NCI-H187 (cell line): ENCODE results near the gene KDM3B.

Source experiments
- DNase-seq, 2 experiments: peaks; one replicate each; lab custom pipeline; 2025; lab: John Stamatoyannopoulos, UW

The KDM3B gene

GRCh38 chr5:138450971-138451370 lies 98.5 kb downstream of the KDM3B start:
- no peak for DNase-seq

GRCh38 chr5:138452720-138453119 lies 100.2 kb downstream of the KDM3B start:
- no peak for DNase-seq

- DNase-seq, result no peak
These were observed 101.1 kb downstream of the KDM3B start for GRCh38 chr5:138453590-138453989.

- no peak for DNase-seq
These were observed 101.6 kb downstream of the KDM3B start for GRCh38 chr5:138454121-138454520.

- DNase-seq, result no peak
These were observed 102.9 kb downstream of the KDM3B start for GRCh38 chr5:138455232-138455930.

GRCh38 chr5:138457531-138458275 lies 105.2 kb downstream of the KDM3B start:
- no peak for DNase-seq

DNA sequence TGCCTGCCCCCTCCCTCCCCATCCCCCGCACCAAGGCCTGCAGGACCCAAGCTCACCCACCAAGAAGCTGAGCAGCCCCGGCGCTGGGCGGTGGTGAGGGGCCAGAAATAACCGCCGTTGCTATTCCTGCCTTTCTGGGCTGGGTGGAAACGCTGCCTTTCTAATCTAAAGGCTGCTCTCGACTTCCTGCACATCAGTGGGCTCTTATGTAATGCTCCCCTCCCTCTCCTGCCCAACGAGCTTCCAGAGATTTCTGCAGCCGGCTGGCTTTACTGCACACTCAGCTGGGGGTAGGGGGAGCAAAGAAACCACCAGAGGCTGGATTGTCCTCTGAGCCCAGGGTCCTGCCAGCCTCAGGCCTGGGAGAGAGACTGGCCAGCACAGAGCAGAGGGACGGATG lies 105.9 kb downstream of the KDM3B start:
- DNase-seq, result no peak

DNA sequence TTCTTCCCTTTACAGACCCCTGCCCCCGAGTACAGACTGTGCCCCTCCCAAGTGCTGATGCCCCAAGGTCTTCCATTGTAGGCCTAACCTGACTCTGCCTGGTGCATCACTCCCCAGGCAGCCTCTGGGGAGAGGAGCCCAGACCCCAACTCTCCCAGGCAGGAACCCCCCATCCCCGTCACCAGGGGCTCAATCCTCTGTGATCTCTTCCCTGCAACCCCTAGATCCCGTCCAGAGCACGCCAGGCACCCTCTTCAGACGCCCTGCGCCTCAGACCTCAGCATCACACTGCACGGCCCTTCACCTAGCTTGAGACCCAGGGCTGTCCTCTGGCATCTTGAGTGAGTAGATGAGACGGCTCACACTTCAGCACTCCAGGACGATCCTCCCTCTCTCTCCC lies 106.4 kb downstream of the KDM3B start:
- DNase-seq, result no peak

- DNase-seq, result no peak
These were observed 106.9 kb downstream of the KDM3B start for GRCh38 chr5:138459311-138459933.

DNA sequence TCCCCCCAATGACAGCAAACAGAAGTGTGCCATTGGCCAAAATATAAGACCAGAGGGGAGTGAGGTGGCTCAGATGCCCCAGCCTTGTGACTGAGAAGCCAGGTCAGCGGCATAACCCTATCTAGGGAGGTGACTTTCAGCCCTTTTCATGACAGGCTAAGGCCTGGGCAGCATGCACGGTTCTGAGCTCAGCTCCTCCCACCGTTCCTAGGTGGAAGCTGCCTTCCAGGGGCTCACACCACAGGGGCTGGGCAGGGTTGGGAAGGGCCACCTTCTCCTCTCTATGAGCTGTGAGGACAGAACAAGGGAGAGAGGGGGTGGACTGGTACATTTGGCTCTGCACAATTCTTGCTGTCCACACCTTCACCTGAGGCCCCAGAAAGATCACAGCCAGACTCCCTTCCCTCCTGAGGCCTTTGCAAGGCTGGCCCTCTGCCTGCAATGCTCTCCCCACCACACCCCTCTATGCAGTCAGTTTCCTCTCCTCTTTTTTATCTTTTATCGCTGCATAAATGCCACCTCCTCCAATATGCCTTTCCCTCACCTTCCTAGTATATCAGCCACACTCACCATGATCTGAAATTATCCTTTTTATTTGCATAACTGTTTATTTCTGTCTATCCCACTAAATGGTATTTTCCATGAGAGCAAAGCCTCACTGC lies 107.7 kb downstream of the KDM3B start:
- DNase-seq, result no peak

- no peak for DNase-seq
These were observed 109.0 kb downstream of the KDM3B start for GRCh38 chr5:138461343-138462125.

DNA sequence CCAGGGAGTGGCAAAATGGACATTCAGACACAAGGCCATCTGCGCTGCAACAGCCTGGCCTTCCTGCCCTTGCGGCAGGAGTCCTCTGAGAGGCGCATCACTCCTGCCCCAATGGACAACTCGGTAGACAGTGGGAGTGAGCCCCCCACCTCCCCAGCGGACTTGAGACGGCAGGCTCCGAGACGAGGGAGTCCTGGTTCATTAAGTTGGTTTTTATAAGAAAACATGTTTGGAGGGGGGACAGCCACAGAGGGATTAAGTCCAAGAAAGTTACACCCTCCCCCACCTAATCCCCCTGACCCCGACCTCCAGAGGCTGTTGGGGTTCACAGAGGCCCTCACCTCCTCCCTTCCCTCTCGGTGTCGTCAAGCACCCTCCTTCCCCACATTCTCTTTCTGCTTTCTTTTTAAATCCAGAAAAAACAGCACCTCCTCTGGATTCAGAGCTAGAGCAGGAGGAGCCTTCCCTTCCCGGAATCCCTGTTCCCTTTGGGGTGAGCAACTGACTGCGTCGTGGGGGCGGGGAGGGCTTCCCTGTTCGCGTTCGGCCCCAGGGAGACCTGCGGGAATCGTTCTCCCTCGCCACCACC lies 111.0 kb downstream of the KDM3B start:
- no peak for DNase-seq

DNA sequence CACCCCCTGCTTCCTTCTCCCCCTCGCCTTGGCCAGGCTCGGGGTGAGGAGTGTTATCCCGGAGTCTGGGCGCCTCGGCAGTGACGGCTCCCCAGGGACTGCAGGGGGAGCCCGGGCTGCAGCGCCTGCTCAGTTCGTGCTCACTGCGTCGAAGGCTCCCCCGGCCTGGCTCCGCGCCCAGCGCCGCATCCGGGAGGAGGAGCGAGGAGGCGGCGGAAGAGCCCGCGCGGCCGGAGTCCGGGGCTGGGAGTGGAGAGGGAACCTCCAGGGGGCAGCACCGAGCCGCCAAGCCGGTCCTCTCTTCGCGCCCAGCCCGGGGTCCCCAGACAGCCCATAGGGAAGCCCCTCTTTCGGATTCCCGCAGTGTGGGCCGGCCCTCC lies 111.5 kb downstream of the KDM3B start:
- peak; percentile 76 to 86 for DNase-seq

DNA sequence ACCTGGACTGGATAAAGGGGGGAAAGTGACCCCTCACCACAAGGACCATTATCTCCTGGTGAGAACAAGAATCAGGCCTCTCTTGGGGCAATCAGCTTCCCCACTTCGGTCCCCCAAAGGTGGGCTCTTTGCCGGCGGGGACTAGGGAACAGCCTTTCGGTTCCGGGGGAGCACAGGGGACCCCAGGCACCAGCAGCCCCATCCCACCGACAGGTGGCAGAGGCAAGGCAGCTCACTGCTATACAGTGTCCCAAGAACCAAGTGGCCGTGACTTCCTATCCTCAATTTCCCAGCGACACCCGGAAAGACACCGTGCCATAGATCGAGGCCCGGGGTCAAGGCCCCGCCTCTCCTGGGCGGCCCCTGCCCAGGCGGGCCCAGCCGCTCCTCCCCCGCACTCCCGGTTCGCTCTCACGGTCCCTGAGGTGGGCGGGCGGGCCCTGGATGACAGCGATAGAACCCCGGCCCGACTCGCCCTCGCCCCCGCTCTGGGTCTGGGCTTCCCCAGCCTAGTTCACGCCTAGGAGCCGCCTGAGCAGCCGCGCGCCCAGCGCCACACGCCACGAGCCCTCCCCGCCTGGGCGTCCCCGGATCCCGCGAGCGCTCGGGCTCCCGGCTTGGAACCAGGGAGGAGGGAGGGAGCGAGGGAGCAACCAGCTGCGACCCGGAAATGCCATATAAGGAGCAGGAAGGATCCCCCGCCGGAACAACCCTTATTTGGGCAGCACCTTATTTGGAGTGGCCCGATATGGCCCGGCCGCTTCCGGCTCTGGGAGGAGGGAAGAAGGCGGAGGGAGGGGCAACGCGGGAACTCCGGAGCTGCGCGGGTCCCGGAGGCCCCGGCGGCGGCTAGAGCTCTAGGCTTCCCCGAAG lies 112.1 kb downstream of the KDM3B start:
- DNase-seq, result peak; percentile 96 to 98

GRCh38 chr5:138465261-138466124 lies 113.0 kb downstream of the KDM3B start, which contains the start of gene EGR1:
TSS of gene EGR1 (plus strand) at chr5:138465479. CDS start at chr5:138465762, 283 bp downstream.
- DNase-seq, result peak; percentile 80 to 96

GRCh38 chr5:138466125-138466899 lies 113.8 kb downstream of the KDM3B start:
- DNase-seq, result no peak

DNA sequence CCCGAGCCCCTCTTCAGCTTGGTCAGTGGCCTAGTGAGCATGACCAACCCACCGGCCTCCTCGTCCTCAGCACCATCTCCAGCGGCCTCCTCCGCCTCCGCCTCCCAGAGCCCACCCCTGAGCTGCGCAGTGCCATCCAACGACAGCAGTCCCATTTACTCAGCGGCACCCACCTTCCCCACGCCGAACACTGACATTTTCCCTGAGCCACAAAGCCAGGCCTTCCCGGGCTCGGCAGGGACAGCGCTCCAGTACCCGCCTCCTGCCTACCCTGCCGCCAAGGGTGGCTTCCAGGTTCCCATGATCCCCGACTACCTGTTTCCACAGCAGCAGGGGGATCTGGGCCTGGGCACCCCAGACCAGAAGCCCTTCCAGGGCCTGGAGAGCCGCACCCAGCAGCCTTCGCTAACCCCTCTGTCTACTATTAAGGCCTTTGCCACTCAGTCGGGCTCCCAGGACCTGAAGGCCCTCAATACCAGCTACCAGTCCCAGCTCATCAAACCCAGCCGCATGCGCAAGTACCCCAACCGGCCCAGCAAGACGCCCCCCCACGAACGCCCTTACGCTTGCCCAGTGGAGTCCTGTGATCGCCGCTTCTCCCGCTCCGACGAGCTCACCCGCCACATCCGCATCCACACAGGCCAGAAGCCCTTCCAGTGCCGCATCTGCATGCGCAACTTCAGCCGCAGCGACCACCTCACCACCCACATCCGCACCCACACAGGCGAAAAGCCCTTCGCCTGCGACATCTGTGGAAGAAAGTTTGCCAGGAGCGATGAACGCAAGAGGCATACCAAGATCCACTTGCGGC lies 114.6 kb downstream of the KDM3B start:
- DNase-seq, result no peak

- no peak for DNase-seq
These were observed 115.2 kb downstream of the KDM3B start for GRCh38 chr5:138467711-138468132.
